Measurements from ENCODE around the gene MAPKAPK2.

GRCh38 chr1:206723462-206723804, 38.7 kb downstream of the MAPKAPK2 start:
- TF ChIP-seq TAF1 (IDR thresholded peaks at IDR 0.05; ENCODE audit: low read depth, low read length) (no peak), POLR2AphosphoS5 (IDR thresholded peaks at IDR 0.05; ENCODE audit: low read depth, low read length) (no peak)
